ENCODE measurements around the gene SV2B.

The SV2B gene

GRCh38 chr15:91263632-91264531, 163.8 kb downstream of the SV2B start:
- no peak for DNase-seq (ENCODE audit: extremely low read depth in 1 of 2, low read depth in 1 of 2)

GRCh38 chr15:91264651-91265351, 164.7 kb downstream of the SV2B start:
- no peak for DNase-seq (ENCODE audit: extremely low read depth in 1 of 2, low read depth in 1 of 2)

- no peak for DNase-seq (ENCODE audit: extremely low read depth in 1 of 2, low read depth in 1 of 2)
These were observed 165.4 kb downstream of the SV2B start for GRCh38 chr15:91265416-91265940.

- DNase-seq (ENCODE audit: extremely low read depth in 1 of 2, low read depth in 1 of 2), result no peak
These were observed 168.5 kb downstream of the SV2B start for GRCh38 chr15:91268510-91268909.

- DNase-seq (ENCODE audit: extremely low read depth in 1 of 2, low read depth in 1 of 2), result no peak
These were observed 170.7 kb downstream of the SV2B start for GRCh38 chr15:91270747-91271146.

GRCh38 chr15:91271565-91272153, 171.6 kb downstream of the SV2B start:
- peak in 1 of 2 donors; percentile 41 for DNase-seq (ENCODE audit: extremely low read depth in 1 of 2, low read depth in 1 of 2)

- DNase-seq (ENCODE audit: extremely low read depth in 1 of 2, low read depth in 1 of 2), result no peak
These were observed 175.8 kb downstream of the SV2B start for GRCh38 chr15:91275844-91276243.

GRCh38 chr15:91278951-91279350, 178.9 kb downstream of the SV2B start:
- DNase-seq (ENCODE audit: extremely low read depth in 1 of 2, low read depth in 1 of 2), result no peak

GRCh38 chr15:91279486-91279885, 179.4 kb downstream of the SV2B start:
- no peak for DNase-seq (ENCODE audit: extremely low read depth in 1 of 2, low read depth in 1 of 2)

- DNase-seq (ENCODE audit: extremely low read depth in 1 of 2, low read depth in 1 of 2), result no peak
These were observed 181.9 kb downstream of the SV2B start for GRCh38 chr15:91281947-91282346.

- no peak for DNase-seq (ENCODE audit: extremely low read depth in 1 of 2, low read depth in 1 of 2)
These were observed 182.4 kb downstream of the SV2B start for GRCh38 chr15:91282486-91282885.

- DNase-seq (ENCODE audit: extremely low read depth in 1 of 2, low read depth in 1 of 2), result no peak
These were observed 183.1 kb downstream of the SV2B start for GRCh38 chr15:91283155-91283554.

GRCh38 chr15:91284758-91285466, 184.9 kb downstream of the SV2B start:
- DNase-seq (ENCODE audit: extremely low read depth in 1 of 2, low read depth in 1 of 2), result no peak

- no peak for DNase-seq (ENCODE audit: extremely low read depth in 1 of 2, low read depth in 1 of 2)
These were observed 189.3 kb downstream of the SV2B start for GRCh38 chr15:91289324-91289723.

- DNase-seq (ENCODE audit: extremely low read depth in 1 of 2, low read depth in 1 of 2), result no peak
These were observed 190.5 kb downstream of the SV2B start for GRCh38 chr15:91290553-91290952.

GRCh38 chr15:91291673-91292072, 191.6 kb downstream of the SV2B start:
- no peak for DNase-seq (ENCODE audit: extremely low read depth in 1 of 2, low read depth in 1 of 2)

- no peak for DNase-seq (ENCODE audit: extremely low read depth in 1 of 2, low read depth in 1 of 2)
These were observed 194.3 kb downstream of the SV2B start for GRCh38 chr15:91294344-91294743.

- no peak for DNase-seq (ENCODE audit: extremely low read depth in 1 of 2, low read depth in 1 of 2)
These were observed 194.7 kb downstream of the SV2B start for GRCh38 chr15:91294795-91295194.

- no peak for DNase-seq (ENCODE audit: extremely low read depth in 1 of 2, low read depth in 1 of 2)
These were observed 198.0 kb downstream of the SV2B start for GRCh38 chr15:91298101-91298500.

- DNase-seq (ENCODE audit: extremely low read depth in 1 of 2, low read depth in 1 of 2), result no peak
These were observed 202.8 kb downstream of the SV2B start for GRCh38 chr15:91302588-91303439.
